Activated CD8-positive, alpha-beta memory T cell treated with anti-CD3 and anti-CD28 coated beads, Interleukin-2, amount 10 ng/mL, durations not matched to agents 7 days and 5 days (primary cell): ENCODE results near the gene ADGRB3. TPM values are rescaled to one million over a fixed set of nuclear protein-coding genes. Genes with fewer than 3 reads are reported as not detected.
"Not testable (repeated sequence)": the region's sequence is repeated elsewhere in the genome, so short reads cannot be mapped to it uniquely, and the experiment has no call there.

Experiments
- ATAC-seq: fragments of 150-1000 bp; cut with Tn5 transposase; one replicate; pipeline ENCODE4 v1.10.0; 2021; ENCODE audit warnings: moderate library complexity
- CTCF ChIA-PET: fragments of 350-600 bp; sonication (Branson Sonifier 250); formaldehyde crosslinking; loops from one replicate; lab custom pipeline; 2021; ENCODE audit warnings: antibody characterized with exemption; lab: Charles Lee
- DNase-seq: peaks from one replicate; pipeline ENCODE4 v3.0.0-alpha.2; 2020
- H3K27ac Mint-ChIP-seq: one replicate; pipeline ENCODE4 v1.8.0; 2021; ENCODE audit warnings: mild to moderate bottlenecking, mixed read lengths
- H3K27me3 Mint-ChIP-seq: one replicate; pipeline ENCODE4 v1.8.0; 2021; ENCODE audit warnings: mixed read lengths
- H3K36me3 Mint-ChIP-seq: one replicate; pipeline ENCODE4 v1.8.0; 2021; ENCODE audit warnings: mild to moderate bottlenecking, mixed read lengths
- H3K4me1 Mint-ChIP-seq: one replicate; pipeline ENCODE4 v1.8.0; 2021; ENCODE audit warnings: mixed read lengths
- H3K4me3 Mint-ChIP-seq: one replicate; pipeline ENCODE4 v1.8.0; 2021; ENCODE audit warnings: mild to moderate bottlenecking, moderate library complexity, mixed read lengths
- H3K9me3 Mint-ChIP-seq: one replicate; pipeline ENCODE4 v1.8.0; 2022; ENCODE audit warnings: low read depth, mixed read lengths
- total RNA-seq, 2 experiments: library from RNA; stranded (reverse); gene quantifications; one replicate each; pipeline ENCODE4 v1.2.3, GENCODE V29; 2021

The ADGRB3 gene
- total RNA-seq, 2 experiments from 2014 or later = 0.33 TPM; not detected in 1

DNA sequence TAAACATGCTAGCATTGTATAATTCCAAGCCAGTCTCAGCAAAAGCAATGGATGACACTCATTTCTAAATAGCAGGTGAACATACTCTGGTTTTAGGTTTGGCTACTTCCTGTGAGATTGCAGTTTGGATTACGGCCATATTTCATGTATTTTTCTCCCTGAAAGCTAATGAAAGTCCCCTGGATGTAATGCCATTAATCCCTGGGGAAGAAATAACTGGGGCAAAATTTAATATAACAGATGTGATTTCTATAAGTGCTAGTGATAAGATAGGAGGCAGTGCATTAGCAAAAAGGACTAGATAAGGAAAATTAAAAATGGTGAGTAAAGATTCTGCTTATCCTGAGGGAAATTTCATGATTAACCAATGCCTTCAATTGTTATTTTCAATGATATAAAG lies 238.2 kb downstream of the ADGRB3 start:
- no peak for DNase-seq
- H3K27ac Mint-ChIP-seq = no peak overlapping the region
- CTCF ChIA-PET = no interaction called here
- H3K9me3 Mint-ChIP-seq = no peaks in the 10 kb centered on the region
- H3K27me3 Mint-ChIP-seq = no peaks in the 10 kb centered on the region
- no peaks in the 10 kb centered on the region for H3K4me1 Mint-ChIP-seq
- ATAC-seq = no peak
- H3K36me3 Mint-ChIP-seq = no peaks in the 10 kb centered on the region
- H3K4me3 Mint-ChIP-seq = no peak overlapping the region

DNA sequence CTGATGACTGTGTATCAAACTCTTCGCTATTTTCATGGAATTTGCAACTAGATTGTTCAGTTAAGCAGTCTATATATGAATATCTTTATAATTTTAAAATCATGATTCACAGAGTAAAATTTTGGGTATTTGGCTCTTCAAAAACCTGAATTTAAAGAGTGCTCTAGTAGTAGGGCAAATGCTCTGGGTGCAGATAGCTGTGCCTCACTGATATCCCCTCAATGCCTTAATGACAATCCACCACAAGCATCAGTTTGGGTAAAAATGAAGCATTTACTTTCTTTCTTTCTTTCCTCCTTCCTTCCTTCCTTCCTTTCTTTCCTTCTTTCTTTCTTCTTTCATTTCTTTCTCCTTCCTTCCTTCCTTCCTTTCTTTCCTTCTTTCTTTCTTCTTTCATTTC lies 239.7 kb downstream of the ADGRB3 start:
- Mint-ChIP-seq H3K4me1 (no peaks in the 10 kb centered on the region), H3K9me3 (no peaks in the 10 kb centered on the region), H3K27ac (no peak overlapping the region), H3K4me3 (no peak overlapping the region), H3K27me3 (no peaks in the 10 kb centered on the region), H3K36me3 (no peaks in the 10 kb centered on the region)
- DNase-seq (no peak), ATAC-seq (no peak)
- CTCF ChIA-PET = no interaction called here

DNA sequence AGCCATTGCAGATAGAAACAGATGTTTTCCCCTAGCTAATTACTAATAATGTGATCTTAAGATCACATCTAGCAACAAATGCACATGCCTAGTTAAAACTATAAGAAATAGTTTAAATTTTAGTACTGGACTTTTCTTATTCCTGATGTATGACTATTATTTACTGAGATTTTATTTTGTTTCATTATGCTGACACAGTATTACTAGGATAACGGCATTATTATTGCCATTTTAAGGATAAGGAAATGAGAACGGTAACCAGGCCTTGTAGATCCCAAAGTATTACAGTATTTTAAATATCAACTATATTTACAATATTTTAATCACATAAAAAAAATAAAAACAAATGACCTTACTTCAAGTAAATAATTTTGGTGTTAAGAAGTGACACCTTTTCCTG lies 240.3 kb downstream of the ADGRB3 start:
- ATAC-seq = no peak
- no peak overlapping the region for H3K4me3 Mint-ChIP-seq
- H3K27me3 Mint-ChIP-seq = no peaks in the 10 kb centered on the region
- no peaks in the 10 kb centered on the region for H3K9me3 Mint-ChIP-seq
- CTCF ChIA-PET = no interaction called here
- no peaks in the 10 kb centered on the region for H3K36me3 Mint-ChIP-seq
- H3K27ac Mint-ChIP-seq = no peak overlapping the region
- no peak for DNase-seq
- H3K4me1 Mint-ChIP-seq = no peaks in the 10 kb centered on the region

DNA sequence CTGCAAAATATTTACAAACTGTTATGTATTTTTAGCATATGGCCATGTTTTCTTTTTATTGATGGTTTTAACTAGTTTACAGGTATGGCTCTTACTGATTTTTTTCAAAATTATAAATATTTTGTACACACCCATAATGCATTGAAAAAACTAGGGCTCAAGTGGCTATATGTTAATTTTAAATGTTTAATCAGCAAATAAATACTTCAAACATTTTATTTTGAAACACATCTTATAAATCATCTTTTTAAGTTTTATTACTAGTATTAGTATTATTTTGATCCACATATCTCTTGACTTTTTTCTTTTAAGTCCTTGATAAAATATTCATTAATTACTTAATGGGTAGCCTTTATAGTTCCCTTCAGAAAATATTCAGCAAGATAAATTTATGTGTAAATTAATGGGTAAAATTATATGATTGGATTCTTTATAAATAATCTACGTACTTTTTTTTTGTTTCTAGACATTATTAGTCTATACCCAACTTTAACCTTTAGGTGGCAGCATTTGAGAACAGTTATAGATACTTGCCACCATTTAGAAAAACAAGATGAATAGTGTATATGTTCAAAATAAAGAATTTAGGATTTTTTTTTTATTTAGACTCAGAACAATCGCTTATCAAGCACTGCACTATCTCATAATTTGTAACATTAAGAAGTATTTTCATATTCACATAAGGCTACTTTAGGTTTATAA lies 241.9 kb downstream of the ADGRB3 start:
- H3K27ac Mint-ChIP-seq = no peak overlapping the region
- no peaks in the 10 kb centered on the region for H3K4me1 Mint-ChIP-seq
- no peaks in the 10 kb centered on the region for H3K9me3 Mint-ChIP-seq
- H3K4me3 Mint-ChIP-seq = no peak overlapping the region
- ATAC-seq (no peak), DNase-seq (no peak)
- H3K27me3 Mint-ChIP-seq = no peaks in the 10 kb centered on the region
- H3K36me3 Mint-ChIP-seq = no peaks in the 10 kb centered on the region
- CTCF ChIA-PET = no interaction called here

DNA sequence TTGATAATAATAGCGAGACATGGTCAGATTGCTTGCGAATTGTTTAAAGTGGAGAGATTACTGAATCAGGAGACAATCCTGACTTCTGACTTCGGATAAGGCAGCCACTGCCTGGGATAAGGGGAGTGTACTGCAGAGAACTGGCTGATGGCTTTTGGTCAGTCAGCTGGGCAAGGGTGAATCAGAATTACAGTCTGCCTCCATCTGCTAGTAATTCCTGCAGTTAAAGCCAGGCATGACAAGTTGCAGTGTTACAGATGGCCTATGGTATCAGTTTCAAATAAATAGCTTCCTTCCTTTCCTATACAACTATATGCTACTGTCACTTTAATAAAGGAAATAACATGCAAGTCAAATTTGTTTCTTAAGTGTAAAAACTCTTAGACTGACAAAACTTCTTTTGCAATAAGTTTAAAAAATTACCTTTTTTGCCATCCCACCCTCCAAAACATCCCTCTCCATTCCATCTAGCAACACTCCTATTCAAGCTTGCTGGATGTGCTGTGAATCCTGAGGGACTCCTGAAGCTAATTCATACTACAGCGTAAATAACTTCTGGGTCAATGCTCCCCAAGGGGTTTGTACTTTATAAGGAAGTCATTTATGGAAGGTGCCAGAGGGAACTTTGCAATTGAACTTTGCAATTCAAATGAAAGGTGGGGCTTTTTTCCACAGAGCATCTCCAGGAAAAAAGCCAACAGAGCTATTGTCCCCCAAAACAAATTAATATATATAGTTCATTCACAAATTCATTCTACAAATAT lies 245.2 kb downstream of the ADGRB3 start:
- H3K27ac Mint-ChIP-seq = no peak overlapping the region
- H3K9me3 Mint-ChIP-seq = no peaks in the 10 kb centered on the region
- DNase-seq = no peak
- H3K36me3 Mint-ChIP-seq = no peaks in the 10 kb centered on the region
- no peak for ATAC-seq
- H3K4me1 Mint-ChIP-seq = no peaks in the 10 kb centered on the region
- H3K4me3 Mint-ChIP-seq = no peak overlapping the region
- H3K27me3 Mint-ChIP-seq = no peaks in the 10 kb centered on the region
- CTCF ChIA-PET = no interaction called here

DNA sequence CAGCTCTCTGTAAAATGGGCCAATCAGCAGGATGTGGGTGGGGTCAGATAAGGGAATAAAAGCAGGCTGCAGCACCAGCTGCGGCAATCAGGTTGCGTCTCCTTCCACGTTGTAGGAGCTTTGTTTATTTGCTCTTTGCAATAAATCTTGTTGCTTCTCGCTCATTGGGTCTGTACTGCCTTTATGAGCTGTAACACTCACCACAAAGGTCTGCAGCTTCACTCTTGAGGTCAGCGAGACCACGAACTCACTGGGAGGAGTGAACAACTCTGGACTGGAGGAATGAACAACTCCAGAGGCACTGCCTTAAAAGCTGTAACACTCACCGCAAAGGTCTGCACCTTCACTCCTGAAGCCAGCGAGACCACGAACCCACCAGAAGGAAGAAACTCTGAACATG lies 248.2 kb downstream of the ADGRB3 start:
- H3K4me1 Mint-ChIP-seq, H3K27me3 Mint-ChIP-seq, H3K9me3 Mint-ChIP-seq, H3K36me3 Mint-ChIP-seq, CTCF ChIA-PET, H3K27ac Mint-ChIP-seq, DNase-seq, ATAC-seq, H3K4me3 Mint-ChIP-seq: not testable (repeated sequence)

DNA sequence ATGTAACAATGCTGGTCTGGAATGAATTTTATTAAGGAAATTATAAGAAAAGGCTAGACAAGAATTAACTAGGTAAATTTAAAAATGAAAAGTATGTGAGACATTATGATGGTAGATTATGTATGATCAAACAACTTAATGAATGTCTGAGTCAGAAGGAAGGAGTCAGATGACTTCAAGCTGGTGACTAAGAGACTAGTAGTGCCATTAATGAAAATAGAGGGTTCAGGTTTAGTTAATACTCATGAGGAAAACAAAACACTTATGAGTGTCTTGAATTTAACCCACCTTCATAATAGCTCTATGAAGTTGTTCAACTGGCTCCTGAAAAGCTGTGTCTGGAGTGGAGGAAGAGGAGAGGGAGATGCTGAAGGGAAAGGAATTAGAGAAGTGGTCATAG lies 256.3 kb downstream of the ADGRB3 start:
- DNase-seq (no peak), ATAC-seq (no peak)
- Mint-ChIP-seq H3K27ac (no peak overlapping the region), H3K9me3 (no peaks in the 10 kb centered on the region), H3K36me3 (no peaks in the 10 kb centered on the region), H3K4me1 (no peaks in the 10 kb centered on the region), H3K4me3 (no peak overlapping the region), H3K27me3 (no peaks in the 10 kb centered on the region)
- CTCF ChIA-PET = no interaction called here

DNA sequence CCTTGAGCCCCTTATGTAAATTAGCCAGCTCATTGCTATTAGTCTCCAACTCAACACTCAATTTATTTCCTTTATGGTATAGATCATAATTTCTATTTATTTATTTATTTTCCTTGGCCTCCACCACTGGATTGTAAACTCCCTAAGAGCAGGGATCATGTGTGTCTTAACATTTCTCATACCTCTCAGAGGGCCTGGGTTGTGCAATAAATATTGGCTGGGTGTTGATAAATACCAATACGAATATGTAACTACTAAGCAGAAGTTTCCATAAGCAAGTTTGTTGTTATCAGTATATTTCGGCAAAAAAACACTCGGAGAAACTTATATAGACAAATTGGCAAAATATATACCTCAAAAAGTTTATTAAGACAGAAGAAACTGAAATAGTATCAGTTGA lies 257.4 kb downstream of the ADGRB3 start:
- Mint-ChIP-seq H3K9me3 (no peaks in the 10 kb centered on the region), H3K4me1 (no peaks in the 10 kb centered on the region), H3K4me3 (no peak overlapping the region), H3K27ac (no peak overlapping the region), H3K27me3 (no peaks in the 10 kb centered on the region), H3K36me3 (no peaks in the 10 kb centered on the region)
- DNase-seq (no peak), ATAC-seq (no peak)
- CTCF ChIA-PET = no interaction called here

DNA sequence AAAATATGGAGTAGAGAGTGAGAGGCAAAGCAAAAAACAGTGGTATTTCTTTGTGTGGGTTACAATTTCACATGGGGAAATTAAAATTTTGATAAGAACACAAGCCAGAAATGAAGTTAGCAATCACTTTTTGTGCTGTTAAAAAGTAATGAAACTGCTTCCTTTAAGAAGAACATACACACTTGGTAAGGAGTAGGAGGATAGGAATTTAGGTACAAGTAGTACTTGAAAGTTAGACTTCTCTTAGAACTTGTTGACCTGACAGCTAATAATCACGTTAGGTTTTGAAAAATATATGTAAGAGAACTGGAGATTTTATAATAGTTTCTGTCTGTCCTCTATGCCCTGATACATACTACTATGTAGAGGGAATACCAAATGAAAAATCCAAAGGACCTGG lies 260.8 kb downstream of the ADGRB3 start:
- DNase-seq = no peak
- H3K27ac Mint-ChIP-seq = no peak overlapping the region
- H3K27me3 Mint-ChIP-seq = no peaks in the 10 kb centered on the region
- no peak for ATAC-seq
- no peak overlapping the region for H3K4me3 Mint-ChIP-seq
- CTCF ChIA-PET = no interaction called here
- no peaks in the 10 kb centered on the region for H3K9me3 Mint-ChIP-seq
- no peaks in the 10 kb centered on the region for H3K36me3 Mint-ChIP-seq
- H3K4me1 Mint-ChIP-seq = no peaks in the 10 kb centered on the region

DNA sequence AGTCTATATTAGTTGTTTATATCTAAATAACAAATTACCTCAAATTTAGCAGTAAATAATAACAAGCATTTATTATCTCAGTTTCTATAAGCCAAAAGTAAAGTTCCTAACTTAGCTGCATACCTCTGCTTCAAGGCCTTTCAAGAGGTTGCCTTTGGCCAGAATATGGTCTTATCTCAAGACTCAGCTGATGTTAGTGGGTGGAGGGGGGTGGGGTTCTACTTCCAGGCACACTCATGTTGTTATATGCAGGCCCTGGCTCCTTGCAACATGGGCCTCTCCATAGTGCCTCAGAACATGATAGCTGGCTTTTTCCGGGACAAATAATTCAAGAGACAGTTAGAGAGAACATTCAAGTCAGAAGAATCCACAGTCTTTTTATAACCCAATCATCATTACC lies 266.0 kb downstream of the ADGRB3 start:
- H3K27ac Mint-ChIP-seq = no peak overlapping the region
- CTCF ChIA-PET = no interaction called here

DNA sequence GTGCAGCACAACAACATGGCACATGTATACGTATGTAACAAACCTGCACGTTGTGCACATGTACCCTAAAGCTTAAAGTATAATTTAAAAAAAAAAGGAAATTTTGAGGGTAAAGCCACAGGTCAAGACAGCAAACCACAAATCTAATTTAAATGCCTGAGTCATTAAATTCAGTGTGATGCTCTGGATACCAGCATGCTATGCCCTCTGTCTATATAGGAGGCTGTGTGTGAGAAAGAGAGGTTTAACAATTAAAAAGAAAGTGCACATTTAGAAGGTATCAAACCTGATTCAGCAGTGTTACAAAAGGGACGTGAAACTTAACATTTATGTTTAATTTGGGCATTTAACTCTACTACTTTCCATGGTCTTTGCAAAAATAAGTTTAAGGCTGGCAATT lies 276.3 kb downstream of the ADGRB3 start:
- CTCF ChIA-PET = no interaction called here
- no peak for ATAC-seq
- Mint-ChIP-seq H3K9me3 (no peaks in the 10 kb centered on the region), H3K36me3 (no peaks in the 10 kb centered on the region), H3K27ac (no peak overlapping the region), H3K27me3 (no peaks in the 10 kb centered on the region), H3K4me3 (no peak overlapping the region), H3K4me1 (no peaks in the 10 kb centered on the region)
- DNase-seq = no peak

More for the DNA sequence above, 266.0 kb downstream of the ADGRB3 start:
- no peak for ATAC-seq
- Mint-ChIP-seq H3K36me3 (no peaks in the 10 kb centered on the region), H3K27me3 (no peaks in the 10 kb centered on the region), H3K4me3 (no peak overlapping the region), H3K9me3 (no peaks in the 10 kb centered on the region), H3K4me1 (no peaks in the 10 kb centered on the region)
- no peak for DNase-seq

DNA sequence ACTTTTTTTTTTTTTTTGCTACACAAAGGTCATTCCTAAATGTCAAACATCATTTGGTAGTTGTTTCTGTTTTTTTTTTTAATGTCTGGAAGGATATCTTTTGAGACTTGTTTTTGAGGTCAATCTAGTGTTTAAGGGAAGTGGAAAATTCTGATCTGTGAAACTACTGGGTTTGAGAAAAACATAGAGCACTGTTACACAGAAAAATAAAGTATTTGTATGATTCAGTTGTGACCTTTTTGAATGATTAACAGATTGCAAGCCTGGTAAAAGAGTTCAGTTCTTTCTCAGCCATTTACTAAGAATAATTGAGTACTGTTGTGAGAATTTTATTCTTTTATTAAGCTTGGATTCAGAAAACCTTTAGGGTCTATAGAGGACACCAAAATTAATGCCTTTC lies 276.7 kb downstream of the ADGRB3 start:
- ATAC-seq (no peak), DNase-seq (no peak)
- Mint-ChIP-seq H3K27me3 (no peaks in the 10 kb centered on the region), H3K4me3 (no peak overlapping the region), H3K9me3 (no peaks in the 10 kb centered on the region), H3K4me1 (no peaks in the 10 kb centered on the region), H3K27ac (no peak overlapping the region), H3K36me3 (no peaks in the 10 kb centered on the region)
- CTCF ChIA-PET = no interaction called here

DNA sequence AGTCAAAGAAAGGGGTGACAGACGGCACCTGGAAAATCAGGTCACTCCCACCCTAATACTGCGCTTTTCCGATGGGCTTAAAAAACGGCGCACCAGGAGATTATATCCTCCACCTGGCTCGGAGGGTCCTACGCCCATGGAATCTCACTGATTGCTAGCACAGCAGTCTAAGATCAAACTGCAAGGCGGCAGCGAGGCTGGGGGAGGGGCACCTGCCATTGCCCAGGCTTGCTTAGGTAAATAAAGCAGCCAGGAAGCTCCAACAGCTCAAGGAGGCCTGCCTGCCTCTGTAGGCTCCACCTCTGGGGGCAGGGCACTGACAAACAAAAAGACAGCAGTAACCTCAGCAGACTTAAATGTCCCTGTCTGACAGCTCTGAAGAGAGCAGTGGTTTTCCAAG lies 277.7 kb downstream of the ADGRB3 start:
- H3K4me3 Mint-ChIP-seq, H3K9me3 Mint-ChIP-seq, CTCF ChIA-PET, H3K27me3 Mint-ChIP-seq, H3K36me3 Mint-ChIP-seq, ATAC-seq, DNase-seq, H3K27ac Mint-ChIP-seq, H3K4me1 Mint-ChIP-seq: not testable (repeated sequence)

DNA sequence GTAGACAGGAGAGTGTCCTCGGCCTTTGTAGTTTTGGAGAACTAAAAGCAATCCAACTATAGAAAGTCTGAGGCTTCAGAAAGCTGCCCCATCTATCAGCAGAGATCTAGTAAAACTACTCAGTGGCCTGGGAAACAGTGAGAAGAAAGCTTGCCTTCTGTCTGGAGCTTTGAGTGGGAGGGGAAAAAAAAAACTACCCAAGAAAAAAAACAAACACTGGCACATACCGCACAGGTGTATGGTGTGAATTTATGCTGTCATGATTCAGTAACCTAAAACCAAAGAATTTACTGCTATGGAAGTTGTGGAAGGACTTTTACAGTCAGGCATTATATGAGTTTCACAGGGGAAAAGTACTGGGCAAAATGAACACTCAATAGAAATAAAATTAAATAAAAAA lies 280.5 kb downstream of the ADGRB3 start:
- no peaks in the 10 kb centered on the region for H3K36me3 Mint-ChIP-seq

More for the DNA sequence above, 280.5 kb downstream of the ADGRB3 start:
- Mint-ChIP-seq H3K27ac (no peak overlapping the region), H3K9me3 (peaks cover 6% of the 10 kb centered on the region), H3K4me3 (no peak overlapping the region), H3K4me1 (no peaks in the 10 kb centered on the region), H3K27me3 (no peaks in the 10 kb centered on the region)
- ATAC-seq (no peak), DNase-seq (no peak)
- CTCF ChIA-PET = no interaction called here
